Stimulated activated effector memory CD8-positive, alpha-beta T cell treated with anti-CD3 and anti-CD28 coated beads, Interleukin-12 subunit alpha, Interleukin-12 subunit beta, amount 100 ng/mL, for 72 hours (primary cell): ENCODE data around the gene OSBP2.

ENCODE experiments used
- ATAC-seq: fragments of 150-1000 bp; cut with Tn5 transposase; 2 replicates; pipeline ENCODE4 v1.10.0; 2021
- DNase-seq, 2 donors: peaks; one replicate each; pipeline ENCODE4 v3.0.0; 2021 to 2022; ENCODE audit warnings: low spot score in 2 of 2
- H3K27ac Mint-ChIP-seq: one replicate; pipeline ENCODE4 v1.8.0; 2022; ENCODE audit warnings: mild to moderate bottlenecking, mixed read lengths
- H3K36me3 Mint-ChIP-seq: one replicate; pipeline ENCODE4 v1.8.0; 2022; ENCODE audit warnings: mild to moderate bottlenecking, mixed read lengths
- H3K4me1 Mint-ChIP-seq: one replicate; pipeline ENCODE4 v1.8.0; 2022; ENCODE audit warnings: mixed read lengths
- H3K4me3 Mint-ChIP-seq: one replicate; pipeline ENCODE4 v1.8.0; 2022; ENCODE audit warnings: mild to moderate bottlenecking, mixed read lengths
- H3K9me3 Mint-ChIP-seq: one replicate; pipeline ENCODE4 v1.8.0; 2022; ENCODE audit warnings: mixed read lengths

The OSBP2 gene

DNA sequence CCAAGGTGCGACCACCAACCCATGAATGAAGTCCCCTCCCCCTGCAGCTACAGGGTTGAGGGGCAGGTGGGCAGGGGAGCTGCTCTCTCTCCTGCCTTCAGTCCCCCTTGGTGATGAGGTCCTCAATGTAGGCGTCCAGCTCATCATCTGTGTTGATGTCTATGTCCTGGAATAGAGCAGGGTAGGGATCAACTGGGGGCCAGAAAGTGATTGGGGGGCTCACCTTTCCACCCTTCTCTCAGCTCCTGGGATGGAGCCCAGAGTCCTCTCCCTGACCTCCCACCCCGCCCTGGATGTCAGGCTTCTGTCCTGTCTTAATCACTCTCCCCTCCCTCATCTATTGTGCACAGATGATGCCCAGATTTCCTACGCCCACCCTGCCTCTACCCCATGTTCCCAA, 232.0 kb downstream of the OSBP2 start:
- ATAC-seq, result no peak
- H3K9me3 Mint-ChIP-seq, result no peaks in the 10 kb centered on the region
- peaks cover 64% of the 10 kb centered on the region for H3K36me3 Mint-ChIP-seq
- peak overlapping the region; percentile 48 for H3K27ac Mint-ChIP-seq
- peaks cover 10% of the 10 kb centered on the region for H3K4me1 Mint-ChIP-seq
- no peak overlapping the region for H3K4me3 Mint-ChIP-seq
- DNase-seq, result no peak

DNA sequence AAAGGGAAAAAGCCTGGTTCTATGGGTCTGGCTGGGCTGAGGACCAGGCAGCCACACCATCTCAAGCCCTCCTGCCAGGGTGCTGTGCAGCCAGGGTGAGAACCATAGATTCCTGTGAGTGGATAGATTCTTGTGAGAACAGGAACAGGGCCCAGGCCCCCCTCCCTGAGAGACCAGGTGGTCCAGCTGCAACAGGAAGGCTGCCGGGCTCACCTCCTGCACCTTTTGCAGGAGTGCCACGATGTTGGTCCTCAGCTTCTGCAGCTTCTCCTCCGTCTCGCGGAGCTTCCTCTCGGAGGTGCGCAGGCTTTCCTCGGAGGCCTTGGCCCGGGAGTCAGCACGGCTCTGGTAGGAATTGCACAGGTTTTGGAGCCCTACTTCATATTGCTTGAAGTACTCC, 233.1 kb downstream of the OSBP2 start:
- H3K27ac Mint-ChIP-seq, result peak overlapping the region; percentile 48
- no peak for DNase-seq
- no peaks in the 10 kb centered on the region for H3K9me3 Mint-ChIP-seq
- H3K4me3 Mint-ChIP-seq, result no peak overlapping the region
- ATAC-seq, result no peak
- H3K4me1 Mint-ChIP-seq, result peaks cover 16% of the 10 kb centered on the region
- peaks cover 69% of the 10 kb centered on the region for H3K36me3 Mint-ChIP-seq

DNA sequence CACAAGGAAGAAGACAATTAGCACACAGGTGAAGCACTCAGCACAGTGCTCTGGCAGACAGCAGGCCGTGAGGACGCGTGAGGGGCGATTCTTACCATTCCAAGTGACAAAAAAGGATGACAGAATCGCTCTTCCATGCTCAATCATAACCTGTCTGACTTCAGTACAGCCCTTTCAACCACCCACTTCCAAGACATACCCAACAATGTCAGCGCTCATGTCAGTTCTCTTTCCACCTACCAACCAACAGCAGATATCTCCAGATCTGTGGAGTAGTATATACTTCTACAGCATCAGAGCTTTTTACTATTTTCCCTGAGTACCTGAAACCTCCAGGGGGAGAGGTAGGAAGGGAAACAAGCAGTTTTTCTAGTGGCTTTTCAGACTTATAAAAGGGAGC, 233.7 kb downstream of the OSBP2 start:
- ATAC-seq (no peak), DNase-seq (no peak)
- Mint-ChIP-seq H3K9me3 (no peaks in the 10 kb centered on the region), H3K27ac (no peak overlapping the region), H3K36me3 (peaks cover 75% of the 10 kb centered on the region), H3K4me1 (peaks cover 16% of the 10 kb centered on the region), H3K4me3 (no peak overlapping the region)

GRCh38 chr22:30930228-30930627, 235.6 kb downstream of the OSBP2 start:
- Mint-ChIP-seq H3K27ac (peak overlapping the region; percentile 88), H3K4me3 (no peak overlapping the region), H3K36me3 (peaks cover 94% of the 10 kb centered on the region)

GRCh38 chr22:30931541-30932300, 237.0 kb downstream of the OSBP2 start:
- Mint-ChIP-seq H3K4me1 (peaks cover 16% of the 10 kb centered on the region), H3K36me3 (peaks cover 98% of the 10 kb centered on the region)

More at GRCh38 chr22:30930228-30930627, 235.6 kb downstream of the OSBP2 start:
- Mint-ChIP-seq H3K9me3 (no peaks in the 10 kb centered on the region), H3K4me1 (peaks cover 16% of the 10 kb centered on the region)
- ATAC-seq (no peak), DNase-seq (no peak)

DNA sequence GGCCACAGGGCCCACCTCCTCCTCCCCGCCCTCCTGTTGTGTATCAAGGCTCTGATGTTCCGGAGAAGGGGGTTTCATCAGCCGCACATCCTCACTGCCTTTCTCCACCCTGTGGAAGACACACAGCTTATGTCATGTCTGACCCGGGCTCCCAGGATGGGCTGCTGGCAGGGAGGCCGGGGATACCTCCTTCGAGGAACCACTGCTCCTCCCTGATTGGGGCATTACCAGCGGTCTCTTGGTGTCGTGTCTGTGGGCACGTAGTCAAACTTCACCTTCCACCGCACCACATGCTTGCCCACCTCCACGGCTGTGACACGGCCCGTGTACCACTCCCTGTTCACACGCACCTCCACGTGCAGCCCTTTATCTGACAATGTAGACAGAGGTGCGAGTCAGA, 238.0 kb downstream of the OSBP2 start:
- H3K4me3 Mint-ChIP-seq, result no peak overlapping the region

More at GRCh38 chr22:30931541-30932300, 237.0 kb downstream of the OSBP2 start:
- DNase-seq (no peak), ATAC-seq (no peak)
- H3K9me3 Mint-ChIP-seq, result no peaks in the 10 kb centered on the region
- no peak overlapping the region for H3K4me3 Mint-ChIP-seq
- peak overlapping the region; percentile 88 for H3K27ac Mint-ChIP-seq

DNA sequence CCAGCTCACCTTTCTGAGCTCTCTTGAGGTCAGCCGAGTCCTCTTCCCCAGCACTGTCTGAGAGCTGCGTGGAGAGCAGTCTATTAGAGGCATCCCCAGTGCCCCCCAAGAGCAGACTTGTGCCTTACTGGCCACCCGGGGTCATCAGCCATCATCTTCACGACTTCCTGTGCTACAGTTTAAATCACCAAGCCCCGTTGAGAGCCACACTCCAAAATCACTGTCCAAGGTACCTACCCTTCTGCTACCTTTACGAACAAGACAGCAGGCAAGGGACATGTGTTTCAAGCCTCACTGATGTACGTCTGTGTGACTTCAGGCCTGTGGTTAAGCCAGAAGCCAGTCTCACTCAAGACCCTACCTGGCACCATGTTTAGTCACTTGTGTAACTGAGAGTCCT, 238.8 kb downstream of the OSBP2 start:
- no peaks in the 10 kb centered on the region for H3K9me3 Mint-ChIP-seq
- H3K27ac Mint-ChIP-seq, result peak overlapping the region; percentile 88
- peaks cover 98% of the 10 kb centered on the region for H3K36me3 Mint-ChIP-seq
- peaks cover 16% of the 10 kb centered on the region for H3K4me1 Mint-ChIP-seq
- H3K4me3 Mint-ChIP-seq, result no peak overlapping the region
- ATAC-seq (no peak), DNase-seq (no peak)

More for the DNA sequence above, 238.0 kb downstream of the OSBP2 start:
- Mint-ChIP-seq H3K4me1 (peaks cover 16% of the 10 kb centered on the region), H3K27ac (peak overlapping the region; percentile 88), H3K9me3 (no peaks in the 10 kb centered on the region), H3K36me3 (peaks cover 98% of the 10 kb centered on the region)
- no peak for ATAC-seq
- DNase-seq, result no peak

- H3K36me3 Mint-ChIP-seq, result peaks cover 99% of the 10 kb centered on the region
- H3K4me3 Mint-ChIP-seq, result no peak overlapping the region
- DNase-seq (no peak), ATAC-seq (no peak)
- H3K9me3 Mint-ChIP-seq, result no peaks in the 10 kb centered on the region
- H3K4me1 Mint-ChIP-seq, result peaks cover 16% of the 10 kb centered on the region
- H3K27ac Mint-ChIP-seq, result peak overlapping the region; percentile 88
Observed at GRCh38 chr22:30934053-30934452, 239.4 kb downstream of the OSBP2 start.

DNA sequence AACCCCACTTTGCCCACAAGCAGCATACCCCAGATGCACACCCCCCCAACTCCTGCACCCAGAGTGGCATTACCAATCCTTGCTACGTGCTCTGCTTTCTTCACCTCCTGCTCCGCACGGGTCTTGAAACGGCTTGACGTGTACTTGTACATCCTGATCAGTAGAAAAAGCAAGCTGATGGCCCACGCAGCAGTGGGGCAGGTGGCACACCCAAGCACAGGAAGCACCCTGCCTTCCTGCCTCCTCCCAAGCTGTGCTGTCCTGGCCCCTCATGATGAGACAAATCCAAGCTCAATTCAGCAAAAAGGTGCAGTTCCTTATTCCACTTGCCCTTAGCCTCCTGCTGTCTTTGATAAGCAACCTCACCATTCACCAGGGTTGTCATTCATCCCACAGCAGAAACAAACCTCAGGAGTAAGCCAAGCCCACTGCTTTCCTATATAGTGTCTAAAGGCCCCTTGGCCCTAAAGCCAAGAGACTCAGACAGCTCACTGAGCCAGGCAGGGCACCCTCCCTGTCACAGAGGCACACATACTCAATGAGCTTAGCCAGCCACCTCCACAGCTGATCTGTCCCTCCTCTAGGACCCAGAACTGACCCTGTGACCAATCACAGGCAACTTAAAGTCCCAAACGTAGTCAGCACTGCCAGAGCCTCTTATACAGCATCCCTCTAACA, 246.2 kb downstream of the OSBP2 start:
- H3K4me1 Mint-ChIP-seq, result peaks cover 60% of the 10 kb centered on the region

DNA sequence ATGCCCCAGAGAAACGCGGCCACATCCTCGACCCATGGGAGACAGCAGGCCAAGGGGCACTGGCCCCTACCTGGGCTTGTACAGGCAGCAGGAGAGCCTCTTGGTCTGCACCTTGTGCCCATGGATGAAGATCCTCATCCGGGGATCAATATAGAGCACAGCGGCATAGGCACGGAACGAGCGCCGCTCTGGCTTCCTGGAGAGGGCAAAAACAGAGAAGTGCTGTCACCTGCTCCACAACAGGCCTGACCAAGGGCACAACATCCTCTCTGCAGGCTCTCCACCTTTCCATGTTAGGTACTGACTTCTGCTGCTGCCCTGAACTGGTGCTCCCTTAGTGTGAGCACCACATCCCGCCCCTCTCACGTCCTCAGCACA, 246.7 kb downstream of the OSBP2 start:
- no peak for DNase-seq
- H3K36me3 Mint-ChIP-seq, result peaks cover 85% of the 10 kb centered on the region

More for the DNA sequence above, 246.2 kb downstream of the OSBP2 start:
- ATAC-seq (peak; percentile 77), DNase-seq (no peak)
- H3K9me3 Mint-ChIP-seq, result no peaks in the 10 kb centered on the region
- peaks cover 86% of the 10 kb centered on the region for H3K36me3 Mint-ChIP-seq
- H3K4me3 Mint-ChIP-seq, result peak overlapping the region; percentile 58
- H3K27ac Mint-ChIP-seq, result peak overlapping the region; percentile 95

DNA sequence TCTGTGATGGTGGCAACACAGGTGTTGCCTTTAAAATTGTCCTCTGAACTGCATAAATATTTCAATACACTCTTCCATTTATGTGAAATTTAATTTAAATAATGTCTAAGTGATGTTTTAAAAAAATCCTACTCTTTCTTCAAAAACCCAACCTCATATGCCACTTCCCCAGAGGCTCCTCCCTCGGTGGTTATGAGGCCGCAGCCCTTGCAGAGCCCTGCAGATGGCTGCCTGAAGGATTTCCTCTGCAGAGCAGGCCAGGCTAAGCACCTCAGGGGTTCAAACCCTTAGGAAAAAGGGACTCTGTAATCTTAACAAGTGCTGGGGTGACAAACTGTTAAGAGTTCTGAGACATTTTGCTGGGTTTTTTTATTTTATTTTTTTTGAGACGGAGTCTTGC, 248.7 kb downstream of the OSBP2 start:
- ATAC-seq (peak; percentile 72), DNase-seq (no peak)
- H3K4me3 Mint-ChIP-seq, result no peak overlapping the region
- peaks cover 72% of the 10 kb centered on the region for H3K36me3 Mint-ChIP-seq
- H3K27ac Mint-ChIP-seq, result peak overlapping the region; percentile 30
- peaks cover 67% of the 10 kb centered on the region for H3K4me1 Mint-ChIP-seq
- H3K9me3 Mint-ChIP-seq, result no peaks in the 10 kb centered on the region

More for the DNA sequence above, 246.7 kb downstream of the OSBP2 start:
- no peak for ATAC-seq
- peak overlapping the region; percentile 58 for H3K4me3 Mint-ChIP-seq
- no peaks in the 10 kb centered on the region for H3K9me3 Mint-ChIP-seq
- peak overlapping the region; percentile 95 for H3K27ac Mint-ChIP-seq
- peaks cover 63% of the 10 kb centered on the region for H3K4me1 Mint-ChIP-seq

DNA sequence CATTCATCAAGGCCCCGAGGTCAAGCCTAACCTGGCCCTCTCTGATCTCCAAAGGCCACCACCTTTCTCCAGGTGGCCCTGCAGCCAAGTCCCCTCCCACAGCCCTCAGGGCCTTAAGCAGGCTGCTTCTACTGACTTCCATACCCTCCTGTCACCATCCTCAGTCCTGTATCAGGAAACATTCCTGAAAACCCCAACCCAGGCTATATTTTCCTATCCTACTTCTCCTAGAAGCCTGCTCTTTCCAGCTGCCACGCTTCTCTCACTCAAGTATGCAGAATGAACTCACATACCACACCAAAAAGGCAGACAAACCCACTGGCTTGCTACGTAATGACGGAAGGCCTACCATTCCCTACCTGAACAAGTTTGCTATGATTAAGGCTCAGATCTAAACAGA, 250.3 kb downstream of the OSBP2 start:
- no peaks in the 10 kb centered on the region for H3K9me3 Mint-ChIP-seq
- H3K36me3 Mint-ChIP-seq, result peaks cover 69% of the 10 kb centered on the region
- DNase-seq (no peak), ATAC-seq (no peak)
- peaks cover 59% of the 10 kb centered on the region for H3K4me1 Mint-ChIP-seq
- peak overlapping the region; percentile 30 for H3K27ac Mint-ChIP-seq
- no peak overlapping the region for H3K4me3 Mint-ChIP-seq

GRCh38 chr22:30945653-30946052, 251.0 kb downstream of the OSBP2 start:
- Mint-ChIP-seq H3K4me3 (no peak overlapping the region), H3K9me3 (no peaks in the 10 kb centered on the region), H3K36me3 (peaks cover 65% of the 10 kb centered on the region), H3K27ac (peak overlapping the region; percentile 14), H3K4me1 (peaks cover 53% of the 10 kb centered on the region)
- no peak for DNase-seq
- no peak for ATAC-seq

DNA sequence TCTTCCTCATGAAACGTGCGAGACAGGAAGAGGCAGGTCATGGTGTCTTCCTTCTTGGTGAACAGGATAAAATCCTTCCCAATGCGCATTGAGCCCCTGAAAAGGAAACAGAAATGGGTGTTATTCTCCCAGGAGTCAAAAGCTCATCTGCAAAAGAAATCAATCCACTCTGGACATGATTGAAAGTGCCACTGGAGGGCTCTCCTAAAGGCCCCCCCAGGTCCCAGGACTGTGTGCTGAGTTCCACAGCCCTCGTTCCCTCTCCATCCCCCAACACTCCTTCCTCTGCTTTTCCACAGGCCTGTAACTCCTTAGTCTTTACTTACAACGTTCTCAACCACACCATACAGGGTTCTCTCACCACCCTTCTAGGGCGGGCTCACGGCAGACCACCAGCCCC, 251.7 kb downstream of the OSBP2 start:
- Mint-ChIP-seq H3K36me3 (peaks cover 58% of the 10 kb centered on the region), H3K4me1 (peaks cover 46% of the 10 kb centered on the region), H3K4me3 (no peak overlapping the region), H3K27ac (peak overlapping the region; percentile 82), H3K9me3 (no peaks in the 10 kb centered on the region)
- no peak for ATAC-seq
- DNase-seq, result no peak

DNA sequence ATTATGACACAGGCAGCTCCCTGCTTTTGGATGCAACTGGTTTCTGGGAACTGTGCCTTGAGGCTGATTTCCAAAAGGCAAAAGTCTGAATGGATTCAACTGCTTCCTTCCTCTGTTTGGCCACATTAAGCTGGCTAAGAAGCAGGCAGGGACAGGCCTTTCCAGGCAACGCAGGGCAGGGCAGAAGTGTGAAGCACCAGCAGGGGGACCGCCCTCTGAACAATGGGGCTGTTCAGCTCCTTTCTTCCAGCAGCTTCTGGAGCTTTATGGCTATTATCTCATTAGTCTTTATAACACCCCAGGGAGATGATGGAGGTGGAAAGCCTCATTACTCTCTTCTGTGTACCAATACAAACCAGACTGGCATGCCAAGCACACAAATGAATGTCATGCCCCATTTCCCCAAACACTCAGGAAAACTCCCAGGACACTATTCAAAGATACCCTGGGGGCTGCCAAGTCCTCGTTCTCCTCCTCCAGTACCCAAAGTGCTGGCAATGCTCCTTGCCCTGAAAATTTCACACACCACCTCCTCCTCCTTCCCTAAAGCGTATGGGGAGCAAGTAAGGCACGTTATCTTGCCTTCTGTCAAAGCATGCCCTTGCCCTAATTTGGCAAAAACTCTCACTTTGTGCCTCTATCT, 252.6 kb downstream of the OSBP2 start:
- no peak overlapping the region for H3K4me3 Mint-ChIP-seq
- peak overlapping the region; percentile 82 for H3K27ac Mint-ChIP-seq
- no peaks in the 10 kb centered on the region for H3K9me3 Mint-ChIP-seq
- ATAC-seq (no peak), DNase-seq (no peak)
- peaks cover 36% of the 10 kb centered on the region for H3K4me1 Mint-ChIP-seq
- peaks cover 49% of the 10 kb centered on the region for H3K36me3 Mint-ChIP-seq
